NCI-H1105 (cell line): ENCODE results near the gene HEG1.

Source experiments
- DNase-seq: peaks from one replicate; lab custom pipeline; 2025; lab: John Stamatoyannopoulos, UW

Gene HEG1

GRCh38 chr3:125072301-125072700 lies 16.5 kb upstream of the HEG1 start:
- no peak for DNase-seq

- DNase-seq, result no peak
Observed at GRCh38 chr3:125069968-125070745, 14.4 kb upstream of the HEG1 start.

- DNase-seq, result no peak
Observed at GRCh38 chr3:125069452-125069851, 13.7 kb upstream of the HEG1 start.

GRCh38 chr3:125068265-125068664 lies 12.5 kb upstream of the HEG1 start:
- DNase-seq, result no peak

- no peak for DNase-seq
Observed at GRCh38 chr3:125067225-125067624, 11.4 kb upstream of the HEG1 start.

GRCh38 chr3:125062904-125063618 lies 7.3 kb upstream of the HEG1 start:
- no peak for DNase-seq

- no peak for DNase-seq
Observed at GRCh38 chr3:125061646-125062045, 5.8 kb upstream of the HEG1 start.

- no peak for DNase-seq
Observed at GRCh38 chr3:125061170-125061569, 5.4 kb upstream of the HEG1 start.

- DNase-seq, result no peak
Observed at GRCh38 chr3:125059488-125060245, 3.9 kb upstream of the HEG1 start.

- DNase-seq, result no peak
Observed at GRCh38 chr3:125058959-125059358, 3.2 kb upstream of the HEG1 start.

- DNase-seq, result no peak
Observed at GRCh38 chr3:125058529-125058928, 2.7 kb upstream of the HEG1 start.

GRCh38 chr3:125057186-125057850 lies 1.5 kb upstream of the HEG1 start:
- DNase-seq, result no peak

GRCh38 chr3:125055331-125055912 lies 375 bp downstream of the HEG1 start:
- peak; percentile 68 for DNase-seq

GRCh38 chr3:125054449-125055329 lies 1.1 kb downstream of the HEG1 start:
- DNase-seq, result no peak

- DNase-seq, result no peak
Observed at GRCh38 chr3:125054062-125054448, 1.7 kb downstream of the HEG1 start.

GRCh38 chr3:125053304-125053699 lies 2.5 kb downstream of the HEG1 start:
- no peak for DNase-seq

GRCh38 chr3:125052624-125053303 lies 3.0 kb downstream of the HEG1 start:
- DNase-seq, result no peak

- DNase-seq, result no peak
Observed at GRCh38 chr3:125051715-125052581, 3.8 kb downstream of the HEG1 start.

GRCh38 chr3:125051205-125051604 lies 4.6 kb downstream of the HEG1 start:
- DNase-seq, result no peak
